ENCODE data around the gene NR1H4.

The NR1H4 gene

DNA sequence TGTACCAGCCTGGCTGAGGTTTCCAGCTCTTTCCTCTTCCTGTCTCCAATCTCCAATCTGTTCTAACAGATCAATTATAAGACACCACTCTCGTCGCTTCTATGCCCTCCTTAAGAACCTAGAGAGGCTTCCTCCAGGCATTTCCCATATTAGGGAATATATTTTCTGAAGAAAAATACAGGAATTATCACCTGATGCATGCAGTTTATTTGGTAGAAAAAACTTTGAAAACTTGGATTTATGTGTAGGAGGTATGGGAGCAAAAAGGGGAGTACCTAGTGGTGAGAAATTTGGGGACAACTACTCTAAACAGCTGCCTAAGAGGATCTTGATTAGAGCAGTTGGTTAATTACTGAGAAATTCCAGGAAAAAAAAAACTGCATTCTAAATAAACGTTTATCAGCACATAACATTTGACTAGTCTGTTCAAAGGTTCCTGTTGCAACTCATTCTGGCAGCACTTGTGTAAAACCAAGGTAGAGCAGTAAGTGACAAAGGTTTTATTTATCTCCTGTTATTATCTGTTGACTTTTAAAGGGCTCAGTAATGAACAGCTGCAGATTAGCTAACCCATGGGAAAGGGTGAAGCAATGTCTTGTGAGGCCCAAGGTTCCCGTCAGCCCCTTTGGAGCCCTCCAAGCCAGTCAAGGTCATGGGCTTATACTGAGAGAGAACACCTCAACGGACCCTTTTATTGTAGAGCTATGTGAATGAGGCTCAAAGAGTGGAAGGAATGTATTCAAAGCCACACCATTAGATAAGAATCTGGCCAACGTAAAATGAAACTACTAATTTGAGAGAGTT, 36.4 kb upstream of the NR1H4 start:
- TF ChIP-seq, protein P1, sequence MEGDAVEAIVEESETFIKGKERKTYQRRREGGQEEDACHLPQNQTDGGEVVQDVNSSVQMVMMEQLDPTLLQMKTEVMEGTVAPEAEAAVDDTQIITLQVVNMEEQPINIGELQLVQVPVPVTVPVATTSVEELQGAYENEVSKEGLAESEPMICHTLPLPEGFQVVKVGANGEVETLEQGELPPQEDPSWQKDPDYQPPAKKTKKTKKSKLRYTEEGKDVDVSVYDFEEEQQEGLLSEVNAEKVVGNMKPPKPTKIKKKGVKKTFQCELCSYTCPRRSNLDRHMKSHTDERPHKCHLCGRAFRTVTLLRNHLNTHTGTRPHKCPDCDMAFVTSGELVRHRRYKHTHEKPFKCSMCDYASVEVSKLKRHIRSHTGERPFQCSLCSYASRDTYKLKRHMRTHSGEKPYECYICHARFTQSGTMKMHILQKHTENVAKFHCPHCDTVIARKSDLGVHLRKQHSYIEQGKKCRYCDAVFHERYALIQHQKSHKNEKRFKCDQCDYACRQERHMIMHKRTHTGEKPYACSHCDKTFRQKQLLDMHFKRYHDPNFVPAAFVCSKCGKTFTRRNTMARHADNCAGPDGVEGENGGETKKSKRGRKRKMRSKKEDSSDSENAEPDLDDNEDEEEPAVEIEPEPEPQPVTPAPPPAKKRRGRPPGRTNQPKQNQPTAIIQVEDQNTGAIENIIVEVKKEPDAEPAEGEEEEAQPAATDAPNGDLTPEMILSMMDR (IDR thresholded peaks at IDR 0.05) = no peak
- no peak for TF ChIP-seq ZFX (IDR thresholded peaks at IDR 0.05; ENCODE audit: borderline replicate concordance)
- H3K27ac ChIP-seq = no peak overlapping the region

- no peak for TF ChIP-seq ZFX (IDR thresholded peaks at IDR 0.05; ENCODE audit: borderline replicate concordance)
- TF ChIP-seq, protein P1 (IDR thresholded peaks at IDR 0.05) = no peak
- H3K27ac ChIP-seq = no peak overlapping the region
These were observed 33.9 kb upstream of the NR1H4 start for GRCh38 chr12:100439797-100440196.

- H3K27ac ChIP-seq = no peak overlapping the region
- TF ChIP-seq ZFX (IDR thresholded peaks at IDR 0.05; ENCODE audit: borderline replicate concordance) = no peak
- TF ChIP-seq, protein P1 (IDR thresholded peaks at IDR 0.05) = no peak
These were observed 31.3 kb upstream of the NR1H4 start for GRCh38 chr12:100442403-100442802.

DNA sequence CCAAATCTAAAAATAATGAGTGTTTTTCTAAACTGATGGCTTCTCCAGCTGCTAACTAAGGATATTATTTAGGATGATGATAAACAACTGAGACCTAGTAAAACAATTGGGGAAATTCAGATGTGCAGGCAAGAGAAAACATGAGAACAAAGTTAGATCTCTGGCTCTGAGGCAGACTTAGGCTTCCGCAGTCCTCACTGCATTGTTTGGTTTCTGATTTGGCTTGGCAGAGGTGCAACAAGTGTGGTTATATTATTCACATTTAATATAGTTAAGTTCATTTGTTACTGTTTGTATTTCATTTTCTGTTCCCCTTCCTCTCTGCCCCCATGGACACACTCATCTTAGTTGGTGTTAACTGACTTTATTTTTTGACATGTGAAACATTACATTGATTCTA, 30.2 kb upstream of the NR1H4 start:
- TF ChIP-seq ZFX (IDR thresholded peaks at IDR 0.05; ENCODE audit: borderline replicate concordance) = no peak
- TF ChIP-seq, protein P1 (IDR thresholded peaks at IDR 0.05) = no peak
- no peak overlapping the region for H3K27ac ChIP-seq

- H3K27ac ChIP-seq = no peak overlapping the region
- TF ChIP-seq, protein P1 (IDR thresholded peaks at IDR 0.05) = no peak
- no peak for TF ChIP-seq ZFX (IDR thresholded peaks at IDR 0.05; ENCODE audit: borderline replicate concordance)
These were observed 28.6 kb upstream of the NR1H4 start for GRCh38 chr12:100445081-100445481.

- no peak overlapping the region for H3K27ac ChIP-seq
These were observed 26.3 kb upstream of the NR1H4 start for GRCh38 chr12:100447381-100447780.

GRCh38 chr12:100448656-100449055, 25.0 kb upstream of the NR1H4 start:
- no peak for TF ChIP-seq ZFX (IDR thresholded peaks at IDR 0.05; ENCODE audit: borderline replicate concordance)
- TF ChIP-seq, protein P1 (IDR thresholded peaks at IDR 0.05) = no peak
- no peak overlapping the region for H3K27ac ChIP-seq

More at GRCh38 chr12:100447381-100447780, 26.3 kb upstream of the NR1H4 start:
- TF ChIP-seq, protein P1 (IDR thresholded peaks at IDR 0.05) = no peak
- no peak for TF ChIP-seq ZFX (IDR thresholded peaks at IDR 0.05; ENCODE audit: borderline replicate concordance)
